H1 (cell line): ENCODE results near the gene MAPK8IP2.

ENCODE experiments used
- POLR2A ChIP-seq, 2 experiments: IDR thresholded peaks; 1 replicate in 1 of 2; 2 replicates in 1 of 2; pipeline ENCODE4 v1.6.1; 2011; ENCODE audit warnings: low read depth in 2 of 2, low read length in 2 of 2, mild to moderate bottlenecking in 2 of 2; ENCODE audit errors: control extremely low read depth in 1 of 2
- TAF1 ChIP-seq: IDR thresholded peaks from 2 replicates; pipeline ENCODE4 v1.6.1; 2011; ENCODE audit warnings: mild to moderate bottlenecking, low read depth, low read length

- TF ChIP-seq TAF1 = no peak
- no peak for TF ChIP-seq POLR2A (IDR thresholded peaks at IDR 0.05; ENCODE audit: control extremely low read depth in 1 of 2, low read depth in 2 of 2, low read length in 2 of 2)
These were observed 13.2 kb upstream of the MAPK8IP2 start for GRCh38 chr22:50587407-50587806.
